CD4-positive, alpha-beta T cell treated with Interleukin-15 for 4 hours (primary cell): ENCODE results near the gene UMODL1.
"Not testable (repeated sequence)": the region's sequence is repeated elsewhere in the genome, so short reads cannot be mapped to it uniquely, and the experiment has no call there.

Source experiments
- DNase-seq: peaks from one replicate; pipeline ENCODE4 v3.0.0-alpha.2; 2020; ENCODE audit warnings: low spot score

Gene UMODL1

GRCh38 chr21:42061195-42061985 lies 9.7 kb upstream of the UMODL1 start:
- DNase-seq = peak; percentile 15

- no peak for DNase-seq
Measured at GRCh38 chr21:42061986-42062235, 9.2 kb upstream of the UMODL1 start.

- DNase-seq = peak; percentile 87
Measured at GRCh38 chr21:42062236-42063022, 8.7 kb upstream of the UMODL1 start.

GRCh38 chr21:42063191-42063570 lies 7.9 kb upstream of the UMODL1 start:
- DNase-seq = peak; percentile 18

GRCh38 chr21:42063571-42064521 lies 7.3 kb upstream of the UMODL1 start:
- DNase-seq = peak; percentile 68

GRCh38 chr21:42066521-42066920 lies 4.6 kb upstream of the UMODL1 start:
- no peak for DNase-seq

- no peak for DNase-seq
Measured at GRCh38 chr21:42067531-42068255, 3.4 kb upstream of the UMODL1 start.

GRCh38 chr21:42068256-42068545 lies 2.9 kb upstream of the UMODL1 start:
- DNase-seq = no peak

GRCh38 chr21:42068592-42068991 lies 2.5 kb upstream of the UMODL1 start:
- DNase-seq = no peak

GRCh38 chr21:42069327-42069726 lies 1.8 kb upstream of the UMODL1 start:
- DNase-seq = no peak

- DNase-seq = no peak
Measured at GRCh38 chr21:42069843-42070242, 1.3 kb upstream of the UMODL1 start.

GRCh38 chr21:42073145-42074099 lies 2.3 kb downstream of the UMODL1 start:
- no peak for DNase-seq

- DNase-seq = no peak
Measured at GRCh38 chr21:42075686-42076471, 4.8 kb downstream of the UMODL1 start.

- not testable (repeated sequence) for DNase-seq
Measured at GRCh38 chr21:42077685-42078238, 6.6 kb downstream of the UMODL1 start.

GRCh38 chr21:42078247-42079007 lies 7.3 kb downstream of the UMODL1 start:
- DNase-seq = not testable (repeated sequence)

- no peak for DNase-seq
Measured at GRCh38 chr21:42079008-42079938, 8.2 kb downstream of the UMODL1 start.

- no peak for DNase-seq
Measured at GRCh38 chr21:42079939-42080787, 9.0 kb downstream of the UMODL1 start.
